ENCODE results near the gene CCDC57. TPM values are rescaled to one million over a fixed set of nuclear protein-coding genes. Genes with fewer than 3 reads are reported as not detected.
"Not testable (repeated sequence)": the region's sequence is repeated elsewhere in the genome, so short reads cannot be mapped to it uniquely, and the experiment has no call there.

CCDC57 gene
- total RNA-seq, 1 experiment from 2014 or later, result 31.0 TPM

DNA sequence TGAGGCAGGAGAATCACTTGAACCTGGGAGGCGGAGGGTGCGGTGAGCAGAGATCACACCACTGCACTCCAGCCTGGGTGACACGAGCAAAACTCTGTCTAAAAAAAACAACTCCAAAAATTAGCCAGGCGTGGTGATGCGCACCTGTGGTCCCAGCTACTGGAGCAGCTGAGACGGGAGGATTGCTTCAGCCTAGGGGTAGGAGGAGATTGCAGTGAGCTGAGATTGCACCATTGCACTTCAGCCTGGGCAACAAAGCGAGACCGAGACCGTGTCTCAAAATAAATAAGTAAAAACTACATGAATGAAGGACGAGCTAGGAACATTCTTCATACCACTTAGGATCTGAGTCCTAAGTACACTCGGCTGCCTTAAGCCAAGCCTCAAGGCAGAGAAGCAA is 35.4 kb downstream of the CCDC57 start:
- H3K4me1 Mint-ChIP-seq (ENCODE audit: low read depth, unreplicated experiment), result peaks cover 30% of the 10 kb centered on the region
- H3K4me1 ChIP-seq, result peaks cover 27% of the 10 kb centered on the region
- CTCF ChIA-PET, result no interaction called here
- no peaks in the 10 kb centered on the region for H3K27me3 Mint-ChIP-seq (ENCODE audit: insufficient read depth, unreplicated experiment)
- no peak for DNase-seq
- H3K36me3 Mint-ChIP-seq (ENCODE audit: insufficient read depth, unreplicated experiment), result no peaks in the 10 kb centered on the region
- no peaks in the 10 kb centered on the region for H3K9me3 ChIP-seq
- TF ChIP-seq, protein P1, sequence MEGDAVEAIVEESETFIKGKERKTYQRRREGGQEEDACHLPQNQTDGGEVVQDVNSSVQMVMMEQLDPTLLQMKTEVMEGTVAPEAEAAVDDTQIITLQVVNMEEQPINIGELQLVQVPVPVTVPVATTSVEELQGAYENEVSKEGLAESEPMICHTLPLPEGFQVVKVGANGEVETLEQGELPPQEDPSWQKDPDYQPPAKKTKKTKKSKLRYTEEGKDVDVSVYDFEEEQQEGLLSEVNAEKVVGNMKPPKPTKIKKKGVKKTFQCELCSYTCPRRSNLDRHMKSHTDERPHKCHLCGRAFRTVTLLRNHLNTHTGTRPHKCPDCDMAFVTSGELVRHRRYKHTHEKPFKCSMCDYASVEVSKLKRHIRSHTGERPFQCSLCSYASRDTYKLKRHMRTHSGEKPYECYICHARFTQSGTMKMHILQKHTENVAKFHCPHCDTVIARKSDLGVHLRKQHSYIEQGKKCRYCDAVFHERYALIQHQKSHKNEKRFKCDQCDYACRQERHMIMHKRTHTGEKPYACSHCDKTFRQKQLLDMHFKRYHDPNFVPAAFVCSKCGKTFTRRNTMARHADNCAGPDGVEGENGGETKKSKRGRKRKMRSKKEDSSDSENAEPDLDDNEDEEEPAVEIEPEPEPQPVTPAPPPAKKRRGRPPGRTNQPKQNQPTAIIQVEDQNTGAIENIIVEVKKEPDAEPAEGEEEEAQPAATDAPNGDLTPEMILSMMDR (IDR thresholded peaks at IDR 0.05; ENCODE audit: insufficient read depth in 1 of 2, low read depth in 1 of 2, low read length in 1 of 2, severe bottlenecking in 1 of 2, unreplicated experiment in 1 of 2), result no peak
- no peak overlapping the region for H3K4me3 ChIP-seq (ENCODE audit: low read depth, low read length)
- peaks cover 2% of the 10 kb centered on the region; the same call in 1 of the 2 replicates for H3K36me3 ChIP-seq (ENCODE audit: control insufficient read depth, insufficient read depth, low read length)
- H3K9me3 Mint-ChIP-seq (ENCODE audit: unreplicated experiment), result no peaks in the 10 kb centered on the region
- POLR2A ChIA-PET, result no interaction called here
- H3K27me3 ChIP-seq (replicated peaks; ENCODE audit: control insufficient read depth, insufficient read depth, low read length), result no peaks in the 10 kb centered on the region
- no peak overlapping the region for H3K27ac Mint-ChIP-seq (ENCODE audit: unreplicated experiment)
- intact Hi-C loops (cut with micrococcal nuclease; ENCODE audit: unreplicated experiment), result no loop called here
- no TSS peak for BruUV-seq (replicated peaks)
- H3K4me3 Mint-ChIP-seq (ENCODE audit: unreplicated experiment), result no peak overlapping the region

DNA sequence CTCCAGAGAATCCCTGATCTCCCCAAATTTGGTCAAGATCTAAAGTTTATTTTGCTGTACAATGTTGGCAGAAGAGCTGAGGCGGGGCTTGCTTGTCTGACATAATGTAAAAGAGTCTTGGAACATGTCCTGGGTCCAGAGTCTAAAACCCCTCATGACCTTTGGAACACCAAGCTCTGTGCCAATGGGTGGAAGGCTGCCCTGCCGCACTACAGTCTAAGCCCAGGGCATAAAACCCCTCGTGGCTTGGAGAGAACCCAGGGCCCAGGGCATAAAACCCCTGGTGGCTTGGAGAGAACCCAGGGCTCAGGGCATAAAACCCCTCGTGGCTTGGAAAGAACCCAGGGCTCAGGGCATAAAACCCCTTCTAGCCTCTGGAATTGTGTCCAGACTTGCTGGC is 36.7 kb downstream of the CCDC57 start:
- no peaks in the 10 kb centered on the region for H3K27me3 ChIP-seq (replicated peaks; ENCODE audit: control insufficient read depth, insufficient read depth, low read length)
- no peak overlapping the region for H3K27ac Mint-ChIP-seq (ENCODE audit: unreplicated experiment)
- H3K27me3 Mint-ChIP-seq (ENCODE audit: insufficient read depth, unreplicated experiment), result no peaks in the 10 kb centered on the region
- TF ChIP-seq, protein P1 (IDR thresholded peaks at IDR 0.05; ENCODE audit: insufficient read depth in 1 of 2, low read depth in 1 of 2, low read length in 1 of 2, severe bottlenecking in 1 of 2, unreplicated experiment in 1 of 2), result no peak
- H3K4me1 Mint-ChIP-seq (ENCODE audit: low read depth, unreplicated experiment), result peaks cover 30% of the 10 kb centered on the region
- H3K4me3 Mint-ChIP-seq (ENCODE audit: unreplicated experiment), result no peak overlapping the region
- H3K4me1 ChIP-seq, result peaks cover 27% of the 10 kb centered on the region
- POLR2A ChIA-PET, result interaction anchor here (0.7 kb wide), 1 partner anchor 232 kb away, joined by 4 read pairs; no protein-coding TSS in a partner anchor
- DNase-seq, result no peak
- no TSS peak for BruUV-seq (replicated peaks)
- H3K9me3 Mint-ChIP-seq (ENCODE audit: unreplicated experiment), result no peaks in the 10 kb centered on the region
- CTCF ChIA-PET, result no interaction called here
- H3K36me3 ChIP-seq (ENCODE audit: control insufficient read depth, insufficient read depth, low read length), result peaks cover 2% of the 10 kb centered on the region; the same call in 1 of the 2 replicates
- no peaks in the 10 kb centered on the region for H3K36me3 Mint-ChIP-seq (ENCODE audit: insufficient read depth, unreplicated experiment)
- H3K9me3 ChIP-seq, result no peaks in the 10 kb centered on the region
- no peak overlapping the region for H3K4me3 ChIP-seq (ENCODE audit: low read depth, low read length)
- intact Hi-C loops (cut with micrococcal nuclease; ENCODE audit: unreplicated experiment), result no loop called here

DNA sequence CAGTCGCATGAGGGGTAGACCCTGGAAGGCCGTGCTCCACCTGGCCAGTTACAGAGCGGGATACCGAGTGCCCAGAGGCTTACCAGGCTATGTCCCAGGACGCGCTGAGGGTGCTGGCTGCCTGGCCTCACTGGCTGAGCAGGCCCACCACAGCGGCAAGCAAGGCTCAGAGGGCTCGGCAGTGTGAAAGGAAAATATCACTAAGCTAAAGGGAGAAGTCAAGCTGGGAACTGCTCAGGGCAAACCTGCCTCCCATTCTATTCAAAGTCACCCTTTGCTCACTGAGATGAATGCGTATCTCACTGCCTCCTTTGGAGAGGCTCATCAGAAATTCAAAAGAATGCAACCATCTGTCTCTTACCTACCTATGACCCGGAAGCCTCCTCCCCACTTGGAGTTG is 37.4 kb downstream of the CCDC57 start:
- Histone ChIP-seq H3K27me3 (replicated peaks; ENCODE audit: control insufficient read depth, insufficient read depth, low read length) (no peaks in the 10 kb centered on the region), H3K36me3 (ENCODE audit: control insufficient read depth, insufficient read depth, low read length) (peaks cover 2% of the 10 kb centered on the region; the same call in 1 of the 2 replicates), H3K9me3 (no peaks in the 10 kb centered on the region), H3K4me3 (ENCODE audit: low read depth, low read length) (no peak overlapping the region), H3K4me1 (peaks cover 27% of the 10 kb centered on the region)
- intact Hi-C loops (cut with micrococcal nuclease; ENCODE audit: unreplicated experiment), result no loop called here
- Mint-ChIP-seq H3K4me3 (ENCODE audit: unreplicated experiment) (no peak overlapping the region), H3K36me3 (ENCODE audit: insufficient read depth, unreplicated experiment) (no peaks in the 10 kb centered on the region), H3K4me1 (ENCODE audit: low read depth, unreplicated experiment) (peaks cover 30% of the 10 kb centered on the region), H3K27me3 (ENCODE audit: insufficient read depth, unreplicated experiment) (no peaks in the 10 kb centered on the region), H3K27ac (ENCODE audit: unreplicated experiment) (peak overlapping the region; percentile 16), H3K9me3 (ENCODE audit: unreplicated experiment) (no peaks in the 10 kb centered on the region)
- no peak for DNase-seq
- TF ChIP-seq, protein P1 (IDR thresholded peaks at IDR 0.05; ENCODE audit: insufficient read depth in 1 of 2, low read depth in 1 of 2, low read length in 1 of 2, severe bottlenecking in 1 of 2, unreplicated experiment in 1 of 2), result no peak
- no TSS peak for BruUV-seq (replicated peaks)
- CTCF ChIA-PET, result no interaction called here
- POLR2A ChIA-PET, result no interaction called here

DNA sequence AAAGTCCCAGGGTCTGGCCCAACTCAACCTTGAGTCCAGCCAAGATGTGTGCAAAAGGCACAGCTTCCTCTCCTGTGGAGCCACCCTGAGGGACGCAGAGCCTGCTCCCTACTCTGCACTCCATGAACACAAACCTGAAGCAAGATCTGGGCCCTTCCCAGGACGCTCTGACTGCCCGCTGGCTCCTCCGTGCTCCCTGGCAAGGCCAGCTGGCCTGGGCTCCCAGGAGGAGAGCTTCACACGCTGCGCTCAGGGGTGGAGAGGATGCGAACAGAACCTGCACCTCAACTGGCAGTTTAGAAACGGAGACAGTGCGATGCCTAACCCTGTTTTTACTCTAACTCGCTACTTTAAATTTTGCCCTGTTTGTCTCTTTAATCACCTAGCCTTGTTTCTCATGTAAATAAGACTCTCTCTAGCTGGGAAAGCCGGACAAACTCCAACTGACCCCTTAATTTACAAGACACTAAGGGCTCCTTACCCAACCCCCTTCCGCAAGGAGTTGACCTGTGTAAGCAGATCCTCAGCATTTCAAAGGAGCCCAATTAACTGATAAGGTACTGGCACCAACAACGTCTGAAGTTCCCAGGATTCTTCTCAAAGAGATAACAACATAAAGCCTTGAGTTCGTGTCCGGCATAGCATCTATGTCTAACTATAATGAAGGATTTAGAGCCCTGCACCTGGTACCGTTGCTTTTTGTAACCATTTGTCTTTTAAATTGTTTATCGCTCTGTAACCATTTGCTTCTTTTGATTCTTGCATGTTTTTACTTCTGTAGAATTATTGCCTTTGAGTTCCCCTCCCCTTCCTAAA is 38.4 kb downstream of the CCDC57 start:
- POLR2A ChIA-PET; BruUV-seq (replicated peaks); H3K9me3 Mint-ChIP-seq (ENCODE audit: unreplicated experiment); H3K4me3 Mint-ChIP-seq (ENCODE audit: unreplicated experiment); H3K4me3 ChIP-seq (ENCODE audit: low read depth, low read length); H3K27me3 ChIP-seq (replicated peaks; ENCODE audit: control insufficient read depth, insufficient read depth, low read length); intact Hi-C loops (cut with micrococcal nuclease; ENCODE audit: unreplicated experiment); H3K36me3 ChIP-seq (ENCODE audit: control insufficient read depth, insufficient read depth, low read length); H3K36me3 Mint-ChIP-seq (ENCODE audit: insufficient read depth, unreplicated experiment); H3K9me3 ChIP-seq; DNase-seq; H3K27me3 Mint-ChIP-seq (ENCODE audit: insufficient read depth, unreplicated experiment): not testable (repeated sequence)
- CTCF ChIA-PET, result interaction anchor here (0.6 to 1.4 kb wide), 3 partner anchors 20 to 206 kb away, joined by 3 to 4 read pairs (median 3); no protein-coding TSS in a partner anchor
- Mint-ChIP-seq H3K4me1 (ENCODE audit: low read depth, unreplicated experiment) (peaks cover 30% of the 10 kb centered on the region), H3K27ac (ENCODE audit: unreplicated experiment) (peak overlapping the region; percentile 16)
- H3K4me1 ChIP-seq, result peaks cover 27% of the 10 kb centered on the region
